ENCODE measurements around the gene KCNQ5.

KCNQ5 gene

GRCh38 chr6:72941263-72941662 lies 319.4 kb downstream of the KCNQ5 start:
- TF ChIP-seq CTCF (IDR thresholded peaks at IDR 0.05; ENCODE audit: low read depth, low read length) (no peak), EZH2phosphoT487 (IDR thresholded peaks at IDR 0.05; ENCODE audit: low read depth) (no peak)
- Histone ChIP-seq H3K4me1 (ENCODE audit: low read length) (no peaks in the 10 kb centered on the region), H3K4me2 (ENCODE audit: low read length) (no peak overlapping the region), H3K9me3 (ENCODE audit: insufficient read depth, low read length) (no peaks in the 10 kb centered on the region), H3K79me2 (ENCODE audit: low read length) (no peaks in the 10 kb centered on the region), H3K27ac (ENCODE audit: low read length) (no peak overlapping the region), H3K36me3 (replicated peaks; ENCODE audit: low read depth, low read length) (no peaks in the 10 kb centered on the region), H3K4me3 (ENCODE audit: low read length) (no peak overlapping the region), H3K27me3 (ENCODE audit: low read depth, low read length) (no peaks in the 10 kb centered on the region), H4K20me1 (ENCODE audit: insufficient read depth, low read length) (no peaks in the 10 kb centered on the region), H2AFZ (ENCODE audit: low read depth, low read length) (no peak overlapping the region), H3K9ac (ENCODE audit: low read length) (no peak overlapping the region)

- Histone ChIP-seq H3K4me2 (ENCODE audit: low read length) (no peak overlapping the region), H3K27me3 (ENCODE audit: low read depth, low read length) (no peaks in the 10 kb centered on the region), H3K4me3 (ENCODE audit: low read length) (no peak overlapping the region), H4K20me1 (ENCODE audit: insufficient read depth, low read length) (no peaks in the 10 kb centered on the region), H3K9ac (ENCODE audit: low read length) (no peak overlapping the region), H3K4me1 (ENCODE audit: low read length) (no peaks in the 10 kb centered on the region), H3K27ac (ENCODE audit: low read length) (no peak overlapping the region), H3K79me2 (ENCODE audit: low read length) (no peaks in the 10 kb centered on the region), H3K36me3 (replicated peaks; ENCODE audit: low read depth, low read length) (no peaks in the 10 kb centered on the region), H3K9me3 (ENCODE audit: insufficient read depth, low read length) (no peaks in the 10 kb centered on the region), H2AFZ (ENCODE audit: low read depth, low read length) (no peak overlapping the region)
- no peak for TF ChIP-seq CTCF (IDR thresholded peaks at IDR 0.05; ENCODE audit: low read depth, low read length)
- no peak for TF ChIP-seq EZH2phosphoT487 (IDR thresholded peaks at IDR 0.05; ENCODE audit: low read depth)
These were observed 319.9 kb downstream of the KCNQ5 start for GRCh38 chr6:72941751-72942150.

- no peaks in the 10 kb centered on the region for H3K9me3 ChIP-seq (ENCODE audit: insufficient read depth, low read length)
- no peaks in the 10 kb centered on the region for H3K79me2 ChIP-seq (ENCODE audit: low read length)
- no peak overlapping the region for H3K4me3 ChIP-seq (ENCODE audit: low read length)
- TF ChIP-seq CTCF (IDR thresholded peaks at IDR 0.05; ENCODE audit: low read depth, low read length) (no peak), EZH2phosphoT487 (IDR thresholded peaks at IDR 0.05; ENCODE audit: low read depth) (no peak)
- H3K9ac ChIP-seq (ENCODE audit: low read length): no peak overlapping the region
- no peaks in the 10 kb centered on the region for H3K36me3 ChIP-seq (replicated peaks; ENCODE audit: low read depth, low read length)
- no peak overlapping the region for H2AFZ ChIP-seq (ENCODE audit: low read depth, low read length)
- no peaks in the 10 kb centered on the region for H3K27me3 ChIP-seq (ENCODE audit: low read depth, low read length)
- no peak overlapping the region for H3K4me2 ChIP-seq (ENCODE audit: low read length)
- H3K4me1 ChIP-seq (ENCODE audit: low read length): no peaks in the 10 kb centered on the region
- H3K27ac ChIP-seq (ENCODE audit: low read length): no peak overlapping the region
- no peaks in the 10 kb centered on the region for H4K20me1 ChIP-seq (ENCODE audit: insufficient read depth, low read length)
These were observed 321.8 kb downstream of the KCNQ5 start for GRCh38 chr6:72943699-72944098.

- no peak overlapping the region for H3K4me2 ChIP-seq (ENCODE audit: low read length)
These were observed 322.8 kb downstream of the KCNQ5 start for GRCh38 chr6:72944660-72945059.

More at GRCh38 chr6:72944660-72945059, 322.8 kb downstream of the KCNQ5 start:
- Histone ChIP-seq H2AFZ (ENCODE audit: low read depth, low read length) (no peak overlapping the region), H4K20me1 (ENCODE audit: insufficient read depth, low read length) (no peaks in the 10 kb centered on the region), H3K9me3 (ENCODE audit: insufficient read depth, low read length) (no peaks in the 10 kb centered on the region), H3K4me1 (ENCODE audit: low read length) (no peaks in the 10 kb centered on the region), H3K36me3 (replicated peaks; ENCODE audit: low read depth, low read length) (no peaks in the 10 kb centered on the region), H3K4me3 (ENCODE audit: low read length) (no peak overlapping the region), H3K79me2 (ENCODE audit: low read length) (no peaks in the 10 kb centered on the region), H3K27me3 (ENCODE audit: low read depth, low read length) (no peaks in the 10 kb centered on the region), H3K9ac (ENCODE audit: low read length) (no peak overlapping the region), H3K27ac (ENCODE audit: low read length) (no peak overlapping the region)
- TF ChIP-seq EZH2phosphoT487 (IDR thresholded peaks at IDR 0.05; ENCODE audit: low read depth) (no peak), CTCF (IDR thresholded peaks at IDR 0.05; ENCODE audit: low read depth, low read length) (no peak)
